PFSK-1 (cell line): Measurements from ENCODE around the gene CEACAM5.

Source experiments
- FOXP2 ChIP-seq: optimal IDR thresholded peaks from 2 replicates; pipeline ENCODE3; 2011; ENCODE audit warnings: borderline replicate concordance, control low read depth, inconsistent platforms; ENCODE audit not compliant: insufficient read depth; ENCODE audit errors: extremely low read length, extremely low read depth
- POLR2AphosphoS5 ChIP-seq: IDR thresholded peaks from 2 replicates; pipeline ENCODE4 v1.6.1; 2012; ENCODE audit warnings: low read depth, mild to moderate bottlenecking, control low read depth, low read length, moderate library complexity
- SIN3A ChIP-seq: IDR thresholded peaks from 2 replicates; pipeline ENCODE4 v1.6.1; 2012; ENCODE audit warnings: mild to moderate bottlenecking, low read length, moderate library complexity, borderline replicate concordance; ENCODE audit not compliant: insufficient read depth
- TAF1 ChIP-seq: IDR thresholded peaks from 2 replicates; pipeline ENCODE4 v1.6.1; 2012; ENCODE audit warnings: low read length, control low read depth, borderline replicate concordance; ENCODE audit not compliant: insufficient read depth
- TF ChIP-seq, protein P1 (sequence below), 2 experiments: IDR thresholded peaks; 2 replicates each; pipeline versions ENCODE4 v1.6.1 to v1.8.0; 2011 to 2012; ENCODE audit warnings: low read depth in 2 of 2, low read length in 2 of 2, control low read depth in 1 of 2, inconsistent platforms in 1 of 2, mild to moderate bottlenecking in 1 of 2, moderate library complexity in 1 of 2; ENCODE audit not compliant: insufficient read depth in 1 of 2

The CEACAM5 gene

DNA sequence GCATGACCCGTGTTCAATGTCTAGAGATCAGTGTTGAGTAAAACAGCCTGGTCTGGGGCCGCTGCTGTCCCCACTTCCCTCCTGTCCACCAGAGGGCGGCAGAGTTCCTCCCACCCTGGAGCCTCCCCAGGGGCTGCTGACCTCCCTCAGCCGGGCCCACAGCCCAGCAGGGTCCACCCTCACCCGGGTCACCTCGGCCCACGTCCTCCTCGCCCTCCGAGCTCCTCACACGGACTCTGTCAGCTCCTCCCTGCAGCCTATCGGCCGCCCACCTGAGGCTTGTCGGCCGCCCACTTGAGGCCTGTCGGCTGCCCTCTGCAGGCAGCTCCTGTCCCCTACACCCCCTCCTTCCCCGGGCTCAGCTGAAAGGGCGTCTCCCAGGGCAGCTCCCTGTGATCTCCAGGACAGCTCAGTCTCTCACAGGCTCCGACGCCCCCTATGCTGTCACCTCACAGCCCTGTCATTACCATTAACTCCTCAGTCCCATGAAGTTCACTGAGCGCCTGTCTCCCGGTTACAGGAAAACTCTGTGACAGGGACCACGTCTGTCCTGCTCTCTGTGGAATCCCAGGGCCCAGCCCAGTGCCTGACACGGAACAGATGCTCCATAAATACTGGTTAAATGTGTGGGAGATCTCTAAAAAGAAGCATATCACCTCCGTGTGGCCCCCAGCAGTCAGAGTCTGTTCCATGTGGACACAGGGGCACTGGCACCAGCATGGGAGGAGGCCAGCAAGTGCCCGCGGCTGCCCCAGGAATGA is 1.5 kb upstream of the CEACAM5 start:
- TF ChIP-seq, protein P1, sequence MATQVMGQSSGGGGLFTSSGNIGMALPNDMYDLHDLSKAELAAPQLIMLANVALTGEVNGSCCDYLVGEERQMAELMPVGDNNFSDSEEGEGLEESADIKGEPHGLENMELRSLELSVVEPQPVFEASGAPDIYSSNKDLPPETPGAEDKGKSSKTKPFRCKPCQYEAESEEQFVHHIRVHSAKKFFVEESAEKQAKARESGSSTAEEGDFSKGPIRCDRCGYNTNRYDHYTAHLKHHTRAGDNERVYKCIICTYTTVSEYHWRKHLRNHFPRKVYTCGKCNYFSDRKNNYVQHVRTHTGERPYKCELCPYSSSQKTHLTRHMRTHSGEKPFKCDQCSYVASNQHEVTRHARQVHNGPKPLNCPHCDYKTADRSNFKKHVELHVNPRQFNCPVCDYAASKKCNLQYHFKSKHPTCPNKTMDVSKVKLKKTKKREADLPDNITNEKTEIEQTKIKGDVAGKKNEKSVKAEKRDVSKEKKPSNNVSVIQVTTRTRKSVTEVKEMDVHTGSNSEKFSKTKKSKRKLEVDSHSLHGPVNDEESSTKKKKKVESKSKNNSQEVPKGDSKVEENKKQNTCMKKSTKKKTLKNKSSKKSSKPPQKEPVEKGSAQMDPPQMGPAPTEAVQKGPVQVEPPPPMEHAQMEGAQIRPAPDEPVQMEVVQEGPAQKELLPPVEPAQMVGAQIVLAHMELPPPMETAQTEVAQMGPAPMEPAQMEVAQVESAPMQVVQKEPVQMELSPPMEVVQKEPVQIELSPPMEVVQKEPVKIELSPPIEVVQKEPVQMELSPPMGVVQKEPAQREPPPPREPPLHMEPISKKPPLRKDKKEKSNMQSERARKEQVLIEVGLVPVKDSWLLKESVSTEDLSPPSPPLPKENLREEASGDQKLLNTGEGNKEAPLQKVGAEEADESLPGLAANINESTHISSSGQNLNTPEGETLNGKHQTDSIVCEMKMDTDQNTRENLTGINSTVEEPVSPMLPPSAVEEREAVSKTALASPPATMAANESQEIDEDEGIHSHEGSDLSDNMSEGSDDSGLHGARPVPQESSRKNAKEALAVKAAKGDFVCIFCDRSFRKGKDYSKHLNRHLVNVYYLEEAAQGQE (IDR thresholded peaks at IDR 0.05; ENCODE audit: insufficient read depth in 1 of 2, low read depth in 2 of 2, low read length in 2 of 2), result peak; percentile 7 to 40; a peak in 1 of 4 replicates
- no peak for TF ChIP-seq POLR2AphosphoS5

- TF ChIP-seq POLR2AphosphoS5 (no peak), TAF1 (no peak), FOXP2 (no peak), SIN3A (no peak)
- TF ChIP-seq, protein P1 (IDR thresholded peaks at IDR 0.05; ENCODE audit: insufficient read depth in 1 of 2, low read depth in 2 of 2, low read length in 2 of 2), result no peak
These were observed 969 bp upstream of the CEACAM5 start for GRCh38 chr19:41707502-41707812.

GRCh38 chr19:41707871-41708371 is 505 bp upstream of the CEACAM5 start:
- no peak for TF ChIP-seq POLR2AphosphoS5
- TF ChIP-seq, protein P1 (IDR thresholded peaks at IDR 0.05; ENCODE audit: insufficient read depth in 1 of 2, low read depth in 2 of 2, low read length in 2 of 2), result no peak
- TF ChIP-seq SIN3A, result no peak
- TF ChIP-seq FOXP2, result no peak
- TF ChIP-seq TAF1, result no peak

GRCh38 chr19:41709951-41710645 is 1.7 kb downstream of the CEACAM5 start:
- TF ChIP-seq FOXP2 (no peak), TAF1 (no peak), POLR2AphosphoS5 (no peak), SIN3A (no peak)
- TF ChIP-seq, protein P1 (IDR thresholded peaks at IDR 0.05; ENCODE audit: insufficient read depth in 1 of 2, low read depth in 2 of 2, low read length in 2 of 2), result no peak
